HG02970 (cell line): Measurements from ENCODE around the gene KDELR3.

Source experiments
- ATAC-seq: cut with Tn5 transposase; IDR thresholded peaks from one replicate; pipeline ENCODE4 v1.9.1; 2021; ENCODE audit warnings: mild to moderate bottlenecking, moderate library complexity, moderate number of reproducible peaks; ENCODE audit not compliant: unreplicated experiment, low FRiP score

The KDELR3 gene

DNA sequence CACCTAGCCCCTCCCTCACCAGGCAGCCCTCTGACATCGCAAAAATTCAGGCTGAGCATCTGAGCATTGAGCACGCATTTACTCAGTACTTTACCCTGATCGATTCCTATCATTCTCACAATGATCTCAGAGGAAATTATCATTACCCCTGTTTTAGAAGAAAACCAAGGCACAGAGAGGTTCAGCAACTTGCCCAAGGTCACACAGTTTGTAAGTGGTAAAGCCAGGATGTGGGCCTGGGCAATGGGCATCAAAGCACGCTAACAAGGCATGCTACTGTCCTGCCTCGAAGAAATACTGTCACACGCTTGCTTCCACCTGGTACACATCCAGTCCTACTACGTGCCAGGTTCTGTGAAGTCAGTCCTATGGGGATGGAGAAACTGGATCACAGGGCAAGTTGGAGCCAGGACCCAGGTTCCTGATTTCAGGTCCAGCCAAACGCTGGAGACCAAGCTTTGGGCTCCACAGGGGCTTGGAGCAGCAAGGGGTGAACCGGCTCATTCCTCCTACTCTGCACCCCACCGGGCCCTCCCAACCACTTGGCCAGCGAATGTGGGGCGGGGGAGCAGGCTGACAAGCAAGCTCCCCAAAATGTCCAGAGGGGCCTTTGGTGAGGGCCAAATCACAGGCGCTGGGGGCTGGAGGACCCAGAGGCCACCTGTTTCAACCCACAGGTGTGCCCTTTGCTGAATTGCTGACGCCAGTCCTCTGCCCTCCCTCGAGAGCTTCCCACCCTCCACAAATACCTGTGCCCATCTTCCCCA lies 31.1 kb upstream of the KDELR3 start:
- no peak for ATAC-seq

DNA sequence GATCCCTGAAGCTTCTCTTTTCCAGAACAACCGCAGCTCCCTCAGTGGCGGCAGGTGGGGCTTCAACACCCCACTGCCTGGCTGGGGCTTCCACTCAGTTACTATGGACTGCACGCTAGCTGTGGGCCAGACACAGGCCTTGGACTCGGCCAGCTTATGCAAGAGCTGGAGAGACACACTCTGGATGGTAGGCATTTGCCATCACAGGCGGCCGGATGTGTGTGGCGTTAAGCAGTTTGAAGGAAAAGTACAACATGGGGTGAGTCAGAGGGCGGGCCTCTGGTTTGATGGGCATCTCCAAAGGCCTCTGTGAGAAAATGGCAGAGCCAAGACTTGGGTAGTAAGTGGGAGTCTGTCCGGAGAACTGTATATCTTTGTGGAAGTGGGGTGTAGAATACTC lies 30.5 kb upstream of the KDELR3 start:
- ATAC-seq: no peak

- ATAC-seq: no peak
Measured at GRCh38 chr22:38440747-38441350, 27.0 kb upstream of the KDELR3 start.

DNA sequence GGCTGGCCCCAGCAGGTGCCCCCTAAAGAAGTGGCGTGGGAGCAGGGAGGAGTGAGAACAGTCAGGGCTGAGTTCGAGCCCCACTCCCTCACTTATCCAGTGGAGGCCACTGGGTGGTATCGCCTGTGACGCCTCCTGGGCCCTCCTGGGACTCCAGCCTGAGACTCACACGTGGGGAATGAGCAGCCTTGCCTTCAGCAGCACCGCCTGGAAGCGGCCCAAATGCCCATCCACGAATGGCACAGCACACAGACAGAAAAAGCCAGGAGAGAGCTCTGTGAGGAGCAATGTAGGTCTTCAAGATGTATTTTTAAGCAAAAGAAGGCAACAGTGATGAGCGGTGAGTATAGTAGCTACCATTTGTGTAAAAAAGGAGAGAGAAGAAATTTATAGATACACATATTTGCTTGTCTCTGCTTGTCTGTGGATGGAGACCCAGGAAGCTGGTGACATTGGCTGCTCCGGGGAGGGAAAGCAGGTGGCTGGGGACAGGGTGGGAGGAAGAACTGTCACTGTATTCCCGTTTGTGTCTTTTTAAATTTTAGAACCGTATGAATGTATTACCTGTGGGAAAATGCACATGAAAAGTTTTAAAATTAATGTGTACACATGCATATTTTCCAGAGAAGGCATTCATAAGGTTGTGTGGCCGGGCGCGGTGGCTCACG lies 26.1 kb upstream of the KDELR3 start:
- no peak for ATAC-seq

DNA sequence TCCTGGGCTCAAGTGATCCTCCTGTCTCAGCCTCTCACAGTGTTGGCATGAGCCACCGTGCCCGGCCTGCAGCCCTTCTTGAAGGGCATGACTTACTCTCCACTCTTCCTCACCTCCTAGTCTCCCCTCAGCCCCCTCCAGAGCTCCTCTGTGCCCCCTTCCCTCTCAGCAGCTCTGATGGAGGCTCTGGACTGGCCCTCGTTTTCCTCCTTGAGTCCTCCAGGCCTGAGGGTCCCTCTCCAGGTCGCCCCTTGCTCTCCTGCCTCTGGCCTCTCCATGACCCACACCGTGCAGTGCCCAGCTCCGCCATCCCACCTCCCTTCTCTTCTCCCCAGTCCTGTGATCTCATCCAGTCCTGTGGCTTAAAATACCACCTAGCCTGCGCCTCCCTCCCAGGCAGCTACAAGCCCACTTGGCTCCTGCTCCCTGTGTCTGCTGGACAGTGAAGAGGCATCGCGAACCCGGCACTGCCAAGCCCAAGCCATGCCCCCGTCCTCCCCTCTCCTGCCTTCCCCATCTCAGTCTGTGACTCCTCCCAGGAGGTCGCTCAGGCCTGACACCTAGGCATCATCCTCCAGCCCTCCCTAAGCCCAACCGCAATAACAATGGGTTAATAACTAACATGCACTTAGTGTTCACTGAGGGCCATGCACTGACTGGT lies 24.8 kb upstream of the KDELR3 start:
- ATAC-seq: no peak

DNA sequence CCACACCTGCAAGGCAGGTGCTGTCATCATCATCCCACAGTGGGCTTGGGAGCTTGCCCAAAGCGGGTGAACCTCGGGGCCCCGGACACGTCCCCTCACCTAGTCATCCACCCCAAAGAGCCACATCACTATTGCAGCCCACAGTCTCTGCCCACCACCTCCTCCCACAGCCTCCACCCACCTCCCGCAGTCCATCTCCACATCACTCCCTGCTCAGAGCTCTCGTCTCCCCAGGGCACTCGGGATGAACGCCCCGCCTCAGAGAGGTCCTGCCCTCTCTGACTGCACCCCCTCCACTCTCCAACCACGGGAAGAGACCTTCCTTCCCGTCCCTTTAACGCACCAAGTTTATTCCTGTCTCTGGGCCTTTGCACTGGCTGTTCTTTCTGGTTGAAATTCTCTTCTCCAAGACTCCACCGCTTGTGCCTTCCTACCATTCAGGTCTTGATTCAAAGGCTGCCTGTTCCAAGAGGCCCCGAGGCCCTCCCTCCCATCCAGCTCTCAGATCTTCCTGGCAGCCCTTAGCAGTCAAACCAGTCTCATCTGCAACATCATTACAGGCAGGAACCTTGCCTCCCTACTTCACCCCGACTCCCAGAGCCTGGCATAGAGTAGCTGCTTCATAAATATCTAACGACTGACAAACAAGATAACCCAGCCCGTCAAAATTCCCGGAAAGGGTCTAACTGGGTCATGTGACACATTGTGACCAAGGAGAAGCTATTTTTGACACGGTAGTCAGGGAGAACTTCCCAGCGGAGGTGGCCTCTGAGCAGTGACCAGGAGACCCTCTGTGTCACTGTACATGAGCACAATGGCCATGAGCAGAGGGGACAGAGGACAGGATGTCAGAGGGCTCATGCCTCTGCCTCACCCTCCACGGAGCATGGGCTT lies 24.0 kb upstream of the KDELR3 start:
- no peak for ATAC-seq

DNA sequence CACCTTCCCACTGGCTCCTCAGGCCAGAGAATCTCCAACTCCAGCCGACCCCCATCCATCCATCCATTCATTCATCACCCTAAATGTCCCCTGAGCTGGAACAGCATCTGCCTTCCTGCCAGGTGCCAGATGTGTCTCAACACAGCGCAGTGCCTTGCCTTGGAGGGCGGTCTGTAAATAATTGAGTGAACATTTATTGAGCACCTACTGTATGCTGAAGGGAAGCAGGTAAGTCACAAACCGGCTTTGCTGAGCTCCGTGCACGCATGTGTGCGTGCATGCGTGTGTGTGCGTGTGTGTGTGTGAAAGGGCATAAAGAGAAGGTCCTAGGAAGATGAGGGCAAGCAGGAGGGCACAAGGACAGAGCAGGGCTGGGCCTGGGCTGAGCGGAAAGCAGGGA lies 23.1 kb upstream of the KDELR3 start:
- no peak for ATAC-seq

DNA sequence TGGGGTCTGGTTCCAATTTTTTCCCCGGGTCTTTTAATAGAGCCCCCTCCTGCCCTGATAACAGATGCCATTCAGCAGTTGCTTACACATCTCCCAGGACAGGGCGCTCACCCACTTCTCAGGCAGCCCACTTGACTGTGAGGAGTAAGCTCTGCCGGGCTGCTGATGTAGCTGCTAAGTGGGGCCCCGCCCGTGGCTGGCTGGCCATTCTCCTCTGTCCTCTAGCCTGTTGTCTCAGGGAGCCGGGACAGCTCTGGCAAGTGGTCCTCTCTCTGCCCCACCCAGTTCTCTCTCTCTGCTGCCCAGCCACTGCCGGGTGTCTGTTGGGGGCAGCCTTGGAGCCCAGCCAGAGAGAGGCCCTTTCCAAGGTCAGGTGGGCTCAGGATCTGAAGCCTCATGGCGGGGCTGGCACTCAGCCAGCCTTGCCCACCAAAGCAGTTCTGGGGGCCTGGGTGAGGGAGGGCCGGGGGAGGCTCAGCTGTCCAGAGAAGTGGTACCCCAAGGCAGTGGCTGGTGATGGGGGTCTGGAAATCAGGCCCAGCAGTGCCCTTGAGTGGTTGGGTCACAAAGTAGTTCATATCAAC lies 21.8 kb upstream of the KDELR3 start:
- no peak for ATAC-seq

DNA sequence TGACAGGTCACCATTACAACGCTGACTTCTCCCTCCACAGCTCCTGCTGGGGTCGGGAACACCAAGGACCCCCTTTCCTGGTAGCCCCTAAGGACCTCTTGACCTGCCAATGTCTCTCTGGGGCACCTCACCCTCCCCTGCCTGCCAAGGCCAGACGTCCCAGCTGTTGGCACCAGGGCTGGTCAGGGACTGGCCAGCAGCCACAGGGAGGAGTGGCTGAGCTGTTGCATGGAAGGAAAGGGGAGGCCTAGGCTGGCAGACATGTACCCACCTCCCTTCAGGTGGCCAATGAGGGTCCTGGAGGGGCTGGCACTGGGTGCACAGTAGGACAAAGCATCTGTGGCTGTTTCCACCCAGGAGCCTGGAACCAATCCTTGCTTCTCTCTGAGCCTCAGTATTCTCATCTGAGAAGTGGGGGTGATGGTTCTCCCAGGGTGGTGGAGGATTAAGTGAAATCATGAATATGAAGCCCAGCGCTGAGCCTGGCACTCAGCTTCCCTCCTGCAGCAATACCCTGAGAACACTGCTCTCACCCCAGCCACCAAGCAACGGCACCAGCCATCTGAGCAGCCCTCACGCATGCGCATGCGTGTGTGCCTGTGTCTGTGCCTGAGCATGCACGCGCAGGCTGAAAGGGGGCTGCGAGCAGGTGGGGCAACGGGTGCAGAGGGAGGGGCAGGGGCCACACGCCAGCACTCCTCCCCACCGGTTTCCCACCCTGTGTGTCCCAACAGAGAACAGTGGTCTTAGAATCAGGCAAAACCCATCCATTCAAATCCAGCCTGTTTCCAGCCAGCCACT lies 18.8 kb upstream of the KDELR3 start:
- ATAC-seq: no peak

DNA sequence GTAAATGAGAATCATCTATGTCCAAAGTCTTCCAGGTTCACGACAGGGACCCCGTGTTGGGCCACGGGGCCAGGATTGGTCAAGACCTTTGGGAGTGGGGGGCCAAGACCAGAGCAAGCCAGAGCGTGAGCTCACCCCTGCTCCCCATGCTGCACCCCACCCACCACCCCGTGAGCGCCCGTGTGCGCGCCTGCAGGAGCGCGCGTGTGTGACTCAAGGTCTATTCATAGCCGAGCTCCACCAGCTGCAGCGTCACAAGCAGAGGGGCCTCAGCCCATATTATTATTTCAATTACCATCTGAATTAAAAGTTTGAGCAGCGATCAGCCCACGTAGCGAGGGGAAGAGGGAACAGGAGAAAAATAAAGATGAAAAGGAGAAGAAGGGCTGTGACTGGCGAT lies 18.1 kb upstream of the KDELR3 start:
- ATAC-seq: no peak

DNA sequence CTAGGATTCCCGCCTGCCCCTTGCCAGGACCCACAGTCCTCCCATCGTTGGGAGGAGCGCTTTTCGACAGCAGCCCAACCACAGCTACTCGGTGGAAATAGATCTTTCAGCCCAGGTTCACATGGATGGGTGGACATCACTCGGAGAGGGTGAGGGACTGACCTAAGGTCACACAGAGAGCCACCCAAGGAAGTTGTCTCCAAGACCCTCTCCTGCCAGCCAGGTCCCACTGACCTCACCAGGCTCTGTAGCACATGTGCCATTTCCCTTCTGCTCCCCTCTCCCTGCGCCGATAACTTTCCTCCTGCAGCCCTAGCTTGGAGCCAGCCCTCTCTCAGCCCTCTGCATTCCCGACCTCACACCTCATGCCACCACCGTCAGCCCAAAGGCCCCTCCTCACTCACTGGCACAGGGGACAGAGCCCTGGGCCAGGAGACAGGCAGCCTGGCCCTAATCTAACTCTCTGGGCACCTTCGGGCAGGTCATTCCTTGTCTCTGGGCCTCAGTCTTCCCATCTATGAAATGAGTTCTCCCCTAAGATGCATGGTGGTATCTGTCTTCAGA lies 17.6 kb upstream of the KDELR3 start:
- no peak for ATAC-seq

DNA sequence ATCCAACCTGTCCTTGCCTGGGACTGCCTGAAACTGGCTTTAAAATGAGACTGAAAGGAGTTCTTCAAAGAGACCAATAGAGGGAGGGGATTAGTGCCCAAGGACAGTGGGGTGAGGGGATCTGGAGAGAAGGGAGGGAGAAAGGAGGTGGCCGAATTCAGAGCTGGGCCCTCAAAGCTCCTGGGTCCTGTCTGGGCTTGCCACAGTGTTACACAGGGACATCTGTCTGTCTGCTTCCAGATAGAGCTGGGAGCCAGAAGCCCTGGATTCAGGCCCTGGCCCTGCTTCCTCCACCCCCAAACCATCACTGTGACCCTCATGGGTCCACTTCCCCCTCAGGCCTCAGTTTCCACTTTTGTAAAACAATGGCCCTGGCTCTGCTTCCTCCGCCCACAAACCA lies 16.5 kb upstream of the KDELR3 start:
- no peak for ATAC-seq

- no peak for ATAC-seq
Measured at GRCh38 chr22:38451864-38452263, 16.0 kb upstream of the KDELR3 start.

DNA sequence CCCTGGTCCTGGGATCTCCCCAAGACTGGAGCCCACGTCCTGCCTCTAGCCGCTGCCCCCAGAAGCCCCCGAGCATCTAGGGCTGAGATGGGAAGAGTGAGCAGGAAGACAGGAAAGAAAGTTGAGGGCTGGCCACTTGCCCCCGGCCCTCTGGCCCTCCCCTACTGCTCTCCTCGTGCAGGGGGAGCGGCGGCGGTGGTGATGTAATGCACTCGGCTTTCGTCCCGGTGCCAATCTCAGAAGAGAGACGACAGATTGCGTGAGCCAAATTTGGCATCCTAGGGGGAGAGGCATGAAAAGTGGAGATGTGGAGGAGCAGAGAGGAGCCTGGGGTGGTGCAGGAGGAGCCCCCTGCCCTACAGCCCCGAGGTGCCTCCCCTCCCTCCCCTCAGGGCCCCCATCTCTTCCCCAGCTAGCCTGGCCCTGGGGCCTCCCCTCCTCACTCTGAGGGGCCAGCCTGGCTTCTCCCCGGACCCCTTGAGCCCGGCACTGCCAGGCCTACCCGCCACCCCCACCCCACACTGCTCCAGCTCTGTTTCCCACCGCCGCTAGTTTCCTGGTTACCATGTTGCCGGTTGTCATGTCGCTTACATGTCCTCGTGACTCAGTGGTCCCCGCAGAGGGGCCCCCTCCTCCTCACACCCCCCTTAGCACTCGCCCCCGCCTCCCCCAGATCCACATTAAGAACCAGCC lies 15.4 kb upstream of the KDELR3 start:
- no peak for ATAC-seq

DNA sequence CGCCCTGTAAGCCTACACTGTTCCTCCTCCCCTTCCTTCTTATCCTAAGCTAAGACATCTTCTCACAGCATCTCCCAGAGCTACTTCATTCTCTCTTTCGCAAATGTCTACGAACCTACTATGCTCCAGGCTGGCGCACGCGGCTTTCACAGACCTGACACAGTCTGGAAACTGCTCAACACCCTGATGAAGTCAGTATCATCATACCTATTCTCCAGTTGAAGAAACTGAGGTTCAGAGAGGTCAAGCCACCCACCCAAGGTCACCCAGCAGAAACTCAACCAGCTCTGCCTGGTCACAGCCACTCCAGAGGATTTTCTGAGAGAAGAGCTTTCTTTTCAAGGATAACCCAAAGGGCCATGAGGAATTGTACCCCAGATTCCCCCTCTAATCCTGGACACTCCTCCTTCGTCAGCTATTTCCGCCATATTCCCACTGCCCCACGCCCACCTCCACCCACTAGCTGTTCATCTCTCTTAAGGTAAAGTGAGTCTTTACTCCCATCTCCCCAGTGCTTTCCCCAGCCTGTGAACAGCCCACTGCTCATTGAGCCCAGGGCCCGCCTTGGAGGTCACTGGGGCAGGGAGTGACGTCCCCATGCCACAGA lies 14.7 kb upstream of the KDELR3 start:
- ATAC-seq: no peak

GRCh38 chr22:38453996-38454352 lies 13.9 kb upstream of the KDELR3 start:
- no peak for ATAC-seq

DNA sequence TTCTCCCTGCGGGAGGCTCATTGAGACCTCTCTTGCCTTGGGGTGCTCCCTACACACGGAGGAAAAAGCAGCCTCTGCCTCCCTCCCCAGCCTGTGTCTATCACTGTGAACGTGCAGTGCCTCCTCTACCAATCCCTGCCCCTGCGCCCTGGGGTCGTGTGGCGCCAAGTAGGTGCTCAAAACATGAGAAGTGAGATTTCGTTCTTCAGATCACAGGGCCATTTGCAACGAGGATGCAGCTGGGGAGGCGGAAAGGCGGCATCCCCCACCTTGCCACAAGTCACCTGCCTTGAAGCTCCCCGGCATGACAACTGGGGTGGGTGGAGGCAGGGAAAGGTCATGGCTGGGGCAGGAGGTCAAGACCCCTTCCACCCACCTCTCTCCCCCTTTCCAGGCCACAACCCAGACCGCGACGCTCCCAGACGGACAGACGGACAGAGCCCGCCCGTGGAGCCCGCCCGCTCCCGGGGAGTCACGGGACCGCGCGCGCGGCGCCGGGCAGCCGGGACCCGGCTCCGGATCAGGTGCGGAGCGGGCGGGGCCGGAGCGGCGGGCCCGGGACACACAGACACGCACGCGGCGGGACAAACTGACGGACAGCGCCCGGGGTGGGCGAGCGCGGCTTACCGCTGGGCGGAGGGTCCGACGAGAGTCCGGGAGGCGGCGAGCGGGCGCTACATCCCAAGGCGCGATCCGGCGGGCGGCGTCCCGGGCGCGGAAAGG lies 13.4 kb upstream of the KDELR3 start:
- ATAC-seq: no peak
